Measurements from ENCODE around the gene INPP5B. TPM values are rescaled to one million over a fixed set of nuclear protein-coding genes. Genes with fewer than 3 reads are reported as not detected.

Gene INPP5B
- total RNA-seq, 2 donors from 2014 or later = 44.2 to 44.5 TPM

DNA sequence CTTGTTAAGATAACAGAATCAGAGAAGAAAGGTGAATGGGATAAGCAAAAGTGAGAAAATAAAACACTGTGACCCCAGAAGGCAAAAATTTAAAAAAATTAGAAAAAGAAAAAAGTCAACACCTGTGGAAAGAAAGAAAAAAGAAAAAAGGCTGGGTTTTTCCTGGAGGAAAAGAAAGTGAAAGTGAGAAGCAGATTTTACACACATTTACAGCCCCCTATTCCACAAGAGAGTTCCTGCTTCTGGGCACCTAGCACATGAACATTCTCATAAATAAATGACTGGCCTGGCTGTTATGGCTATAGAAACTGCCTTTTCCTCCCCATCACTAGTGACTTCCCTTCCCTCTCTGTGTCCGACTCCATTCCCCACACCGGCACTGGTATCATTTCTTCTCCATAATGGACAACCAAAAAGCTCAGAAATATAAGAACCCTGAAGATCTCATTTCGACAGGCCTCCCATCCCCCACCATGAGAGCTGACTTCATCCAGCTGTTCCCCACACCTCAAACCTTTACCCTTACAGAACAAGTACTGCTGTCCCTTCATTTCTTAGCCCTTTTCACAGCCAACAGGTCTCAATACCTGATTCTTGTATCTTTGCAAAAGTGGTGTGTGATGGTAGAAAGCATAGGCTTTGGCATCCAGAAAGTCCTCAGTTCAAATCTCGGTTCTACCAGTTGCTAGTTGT lies 100.1 kb downstream of the INPP5B start:
- peaks cover 8 to 13% of the 10 kb centered on the region in 2 donors for H3K4me1 ChIP-seq (ENCODE audit: control insufficient read depth in 1 of 2, low read depth in 2 of 2)
- H3K27me3 ChIP-seq (replicated peaks; ENCODE audit: insufficient read depth) = no peaks in the 10 kb centered on the region
- H3K4me3 ChIP-seq = no peak overlapping the region
- DNase-seq (ENCODE audit: low spot score) = no peak
- no peak overlapping the region for H3K27ac ChIP-seq
- no peaks in the 10 kb centered on the region for H3K9me3 ChIP-seq
- no peak for ATAC-seq (ENCODE audit: insufficient number of reproducible peaks, low FRiP score, low read depth)
- TF ChIP-seq CTCF (IDR thresholded peaks at IDR 0.05) = no peak
- H3K36me3 ChIP-seq = no peaks in the 10 kb centered on the region

GRCh38 chr1:37845786-37846185 lies 101.1 kb downstream of the INPP5B start:
- Histone ChIP-seq H3K36me3 (no peaks in the 10 kb centered on the region), H3K27ac (no peak overlapping the region), H3K4me3 (no peak overlapping the region), H3K9me3 (no peaks in the 10 kb centered on the region), H3K27me3 (replicated peaks; ENCODE audit: insufficient read depth) (no peaks in the 10 kb centered on the region), H3K4me1 (ENCODE audit: control insufficient read depth in 1 of 2, low read depth in 2 of 2) (peaks cover 6 to 8% of the 10 kb centered on the region in 2 donors)
- no peak for DNase-seq (ENCODE audit: low spot score)
- ATAC-seq (ENCODE audit: insufficient number of reproducible peaks, low FRiP score, low read depth) = no peak
- no peak for TF ChIP-seq CTCF (IDR thresholded peaks at IDR 0.05)

GRCh38 chr1:37845049-37845646 lies 101.7 kb downstream of the INPP5B start:
- H3K27ac ChIP-seq = no peak overlapping the region
- no peaks in the 10 kb centered on the region for H3K36me3 ChIP-seq
- ATAC-seq (ENCODE audit: insufficient number of reproducible peaks, low FRiP score, low read depth) (no peak), DNase-seq (ENCODE audit: low spot score) (no peak)
- no peaks in the 10 kb centered on the region for H3K27me3 ChIP-seq (replicated peaks; ENCODE audit: insufficient read depth)
- no peak overlapping the region for H3K4me3 ChIP-seq
- H3K9me3 ChIP-seq = no peaks in the 10 kb centered on the region
- no peak for TF ChIP-seq CTCF (IDR thresholded peaks at IDR 0.05)
- H3K4me1 ChIP-seq (ENCODE audit: control insufficient read depth in 1 of 2, low read depth in 2 of 2) = peaks cover 0 to 4% of the 10 kb centered on the region in 2 donors

GRCh38 chr1:37844536-37844935 lies 102.3 kb downstream of the INPP5B start:
- Histone ChIP-seq H3K36me3 (peaks cover 6% of the 10 kb centered on the region), H3K4me3 (no peak overlapping the region), H3K4me1 (ENCODE audit: control insufficient read depth in 1 of 2, low read depth in 2 of 2) (no peaks in the 10 kb centered on the region), H3K27me3 (replicated peaks; ENCODE audit: insufficient read depth) (no peaks in the 10 kb centered on the region), H3K9me3 (no peaks in the 10 kb centered on the region), H3K27ac (no peak overlapping the region)
- no peak for DNase-seq (ENCODE audit: low spot score)
- ATAC-seq (ENCODE audit: insufficient number of reproducible peaks, low FRiP score, low read depth) = no peak
- TF ChIP-seq CTCF (IDR thresholded peaks at IDR 0.05) = no peak

DNA sequence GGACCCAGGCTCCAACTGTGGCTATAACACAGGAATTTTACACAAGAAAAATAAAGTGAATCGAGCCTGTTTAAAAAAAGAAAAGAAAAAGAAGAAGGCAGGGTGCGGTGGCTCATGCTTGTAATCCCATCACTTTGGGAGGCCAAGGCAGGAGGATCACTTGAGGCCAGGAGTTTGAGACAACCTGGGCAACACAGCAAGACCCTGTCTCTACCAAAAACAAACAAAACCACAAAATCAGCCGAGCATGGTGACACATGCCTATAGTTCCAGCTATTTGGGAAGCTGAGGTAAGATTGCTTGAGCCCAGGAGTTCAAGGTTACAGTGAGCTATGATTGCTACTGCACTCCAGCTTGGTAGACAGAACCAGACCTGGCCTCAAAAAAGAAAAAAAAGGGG lies 105.2 kb downstream of the INPP5B start:
- TF ChIP-seq CTCF (IDR thresholded peaks at IDR 0.05) = no peak
- Histone ChIP-seq H3K27ac (no peak overlapping the region), H3K36me3 (peaks cover 22% of the 10 kb centered on the region), H3K9me3 (no peaks in the 10 kb centered on the region), H3K4me1 (ENCODE audit: control insufficient read depth in 1 of 2, low read depth in 2 of 2) (no peaks in the 10 kb centered on the region), H3K27me3 (replicated peaks; ENCODE audit: insufficient read depth) (no peaks in the 10 kb centered on the region), H3K4me3 (no peak overlapping the region)
- ATAC-seq (ENCODE audit: insufficient number of reproducible peaks, low FRiP score, low read depth) (no peak), DNase-seq (ENCODE audit: low spot score) (no peak)
